ENCODE results near the gene PNPLA5.

DNA sequence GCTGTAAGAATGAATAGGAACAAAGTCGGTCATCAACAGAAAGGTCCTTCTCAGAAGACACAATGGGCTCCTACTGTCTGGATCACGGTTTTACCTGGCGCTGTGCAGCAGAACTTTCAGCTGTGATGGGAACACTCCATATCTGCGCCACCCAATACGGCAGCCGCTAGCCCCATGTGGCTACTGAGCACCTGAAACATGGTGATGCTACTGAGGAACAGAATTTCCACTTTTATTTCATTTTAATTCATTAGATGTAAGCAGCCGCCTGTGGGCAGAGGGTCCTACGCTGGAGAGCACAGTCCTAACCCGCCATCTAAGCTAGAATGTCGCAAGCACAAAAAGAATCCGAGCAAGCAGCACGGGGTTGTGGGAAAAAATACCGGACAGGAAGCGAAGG lies 32.2 kb downstream of the PNPLA5 start:
- TF ChIP-seq, protein P1, sequence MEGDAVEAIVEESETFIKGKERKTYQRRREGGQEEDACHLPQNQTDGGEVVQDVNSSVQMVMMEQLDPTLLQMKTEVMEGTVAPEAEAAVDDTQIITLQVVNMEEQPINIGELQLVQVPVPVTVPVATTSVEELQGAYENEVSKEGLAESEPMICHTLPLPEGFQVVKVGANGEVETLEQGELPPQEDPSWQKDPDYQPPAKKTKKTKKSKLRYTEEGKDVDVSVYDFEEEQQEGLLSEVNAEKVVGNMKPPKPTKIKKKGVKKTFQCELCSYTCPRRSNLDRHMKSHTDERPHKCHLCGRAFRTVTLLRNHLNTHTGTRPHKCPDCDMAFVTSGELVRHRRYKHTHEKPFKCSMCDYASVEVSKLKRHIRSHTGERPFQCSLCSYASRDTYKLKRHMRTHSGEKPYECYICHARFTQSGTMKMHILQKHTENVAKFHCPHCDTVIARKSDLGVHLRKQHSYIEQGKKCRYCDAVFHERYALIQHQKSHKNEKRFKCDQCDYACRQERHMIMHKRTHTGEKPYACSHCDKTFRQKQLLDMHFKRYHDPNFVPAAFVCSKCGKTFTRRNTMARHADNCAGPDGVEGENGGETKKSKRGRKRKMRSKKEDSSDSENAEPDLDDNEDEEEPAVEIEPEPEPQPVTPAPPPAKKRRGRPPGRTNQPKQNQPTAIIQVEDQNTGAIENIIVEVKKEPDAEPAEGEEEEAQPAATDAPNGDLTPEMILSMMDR (IDR thresholded peaks at IDR 0.05; ENCODE audit: insufficient read depth, low read length, poor library complexity, severe bottlenecking): no peak
- no peak for TF ChIP-seq EZH2phosphoT487 (conservative IDR thresholded peaks at IDR 0.05; ENCODE audit: low read length)
